HEK293T (cell line): Measurements from ENCODE around the gene COL23A1.

Experiments
- BHLHE40 ChIP-seq: fragments of 450-650 bp; IDR thresholded peaks from 2 replicates; pipeline ENCODE4 v1.6.1; 2016; ENCODE audit warnings: mild to moderate bottlenecking, moderate library complexity, borderline replicate concordance
- CTBP1 ChIP-seq: fragments of 450-650 bp; IDR thresholded peaks from 2 replicates; pipeline ENCODE4 v1.6.1; 2016; ENCODE audit warnings: borderline replicate concordance
- ELF4 ChIP-seq: fragments of 450-650 bp; IDR thresholded peaks from 2 replicates; pipeline ENCODE4 v1.6.1; 2017; ENCODE audit warnings: antibody characterized with exemption
- FOXM1 ChIP-seq: fragments of 450-650 bp; IDR thresholded peaks from 2 replicates; pipeline ENCODE4 v1.6.1; 2017; ENCODE audit warnings: mild to moderate bottlenecking, borderline replicate concordance
- L3MBTL2 ChIP-seq: fragments of 450-650 bp; conservative IDR thresholded peaks from 2 replicates; pipeline ENCODE4 v1.6.1; 2016; ENCODE audit warnings: mild to moderate bottlenecking
- LEF1 ChIP-seq: fragments of 450-650 bp; IDR thresholded peaks from 2 replicates; pipeline ENCODE4 v1.6.1; 2017; ENCODE audit warnings: mild to moderate bottlenecking, borderline replicate concordance
- SP1 ChIP-seq: fragments of 450-650 bp; IDR thresholded peaks from 2 replicates; pipeline ENCODE4 v1.6.1; 2017
- TARDBP ChIP-seq: fragments of 450-650 bp; IDR thresholded peaks from 2 replicates; pipeline ENCODE4 v1.6.1; 2016

DNA sequence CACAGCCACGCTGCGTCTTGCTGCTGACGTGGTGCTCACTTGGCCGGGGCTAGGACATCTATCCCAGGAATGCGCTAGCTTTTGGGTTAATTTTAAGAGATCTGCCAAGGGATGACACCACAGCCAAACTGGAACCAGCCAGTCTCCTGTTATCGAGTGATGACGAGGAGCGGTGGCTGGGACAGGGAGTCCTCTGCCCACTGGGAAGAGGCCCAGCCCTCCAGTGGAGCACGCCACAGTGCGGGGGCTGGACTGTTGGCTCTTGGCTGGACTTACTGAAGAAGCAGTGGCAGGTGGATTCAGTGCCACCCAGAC, 302.4 kb downstream of the COL23A1 start:
- TF ChIP-seq SP1 (no peak), BHLHE40 (no peak), FOXM1 (no peak), ELF4 (no peak), CTBP1 (no peak), TARDBP (no peak), LEF1 (no peak), L3MBTL2 (no peak)
